HuH-7 (cell line): Measurements from ENCODE around the gene MAML3.

Experiments used
- DNase-seq: peaks from one replicate; pipeline ENCODE4 v3.0.0; 2011; ENCODE audit warnings: low spot score

Gene MAML3

GRCh38 chr4:140153718-140154571, at the start of gene MAML3:
TSS of gene MAML3 (minus strand) at chr4:140154184. CDS start at chr4:140153327, 857 bp downstream.
- peak; percentile 77 for DNase-seq

GRCh38 chr4:140198942-140199341, 45.0 kb upstream of the MAML3 start:
- no peak for DNase-seq

DNA sequence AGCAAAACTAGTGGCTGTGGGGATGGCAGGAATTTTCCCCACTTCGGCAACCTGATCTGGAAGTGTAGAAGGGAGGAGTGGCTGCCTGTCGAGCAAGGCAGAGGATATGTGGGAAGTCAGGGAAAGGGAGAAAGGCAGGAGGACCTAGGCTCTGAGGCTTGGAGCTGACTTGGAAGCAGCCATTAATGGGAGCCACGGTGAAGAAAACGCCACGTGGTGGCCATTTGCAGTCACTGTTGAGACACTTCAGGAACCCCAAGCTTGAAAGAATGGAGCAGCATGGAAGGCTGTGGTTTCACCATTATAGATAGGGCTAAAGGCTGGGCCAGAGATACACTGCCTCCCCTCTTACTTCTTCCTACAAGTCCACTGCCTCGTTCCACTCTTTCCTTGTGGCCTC, 41.8 kb upstream of the MAML3 start:
- no peak for DNase-seq

DNA sequence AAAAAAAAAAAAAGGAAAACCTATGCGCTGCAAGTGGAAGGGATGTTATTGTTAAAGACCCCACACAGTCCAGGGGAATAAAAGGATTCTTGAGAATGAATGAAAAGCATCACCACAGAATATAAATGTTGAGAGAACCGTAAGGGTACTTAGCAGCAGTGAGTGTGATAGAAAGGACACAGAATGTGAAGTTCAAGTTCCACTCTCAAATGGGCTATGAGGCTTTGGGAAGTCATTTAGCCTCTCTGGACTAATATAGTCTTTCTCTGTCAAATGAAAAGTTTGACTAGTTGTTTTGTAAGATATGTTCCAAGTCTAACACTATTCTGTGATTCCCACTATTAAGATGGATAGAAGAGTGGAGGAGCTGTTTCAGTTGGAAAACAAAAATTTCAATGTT, 35.8 kb upstream of the MAML3 start:
- no peak for DNase-seq

DNA sequence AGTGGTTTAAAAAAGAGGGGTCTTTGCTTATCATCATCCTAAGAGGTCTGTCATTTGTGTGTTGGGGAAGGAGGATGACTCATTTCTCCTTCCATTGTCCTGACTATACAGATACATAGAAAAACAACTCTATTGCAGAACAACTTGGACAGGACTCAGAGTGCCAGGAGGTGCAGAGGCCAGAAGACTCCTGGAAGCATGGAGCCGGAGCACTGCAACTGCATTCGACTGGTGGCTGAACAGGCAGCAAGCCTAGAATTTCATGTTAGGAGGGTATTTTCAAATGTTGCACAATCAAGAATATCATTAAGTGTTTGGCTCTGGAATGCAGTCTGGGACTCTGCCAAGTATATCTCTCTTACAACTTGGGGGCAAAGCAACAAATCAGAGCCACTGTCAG, 35.0 kb upstream of the MAML3 start:
- no peak for DNase-seq

GRCh38 chr4:140187316-140187695, 33.3 kb upstream of the MAML3 start:
- DNase-seq: no peak

- DNase-seq: no peak
These were observed 32.8 kb upstream of the MAML3 start for GRCh38 chr4:140186651-140187315.

GRCh38 chr4:140186082-140186438, 32.1 kb upstream of the MAML3 start:
- no peak for DNase-seq

- no peak for DNase-seq
These were observed 31.6 kb upstream of the MAML3 start for GRCh38 chr4:140185412-140186081.

- DNase-seq: no peak
These were observed 29.3 kb upstream of the MAML3 start for GRCh38 chr4:140183270-140183669.

DNA sequence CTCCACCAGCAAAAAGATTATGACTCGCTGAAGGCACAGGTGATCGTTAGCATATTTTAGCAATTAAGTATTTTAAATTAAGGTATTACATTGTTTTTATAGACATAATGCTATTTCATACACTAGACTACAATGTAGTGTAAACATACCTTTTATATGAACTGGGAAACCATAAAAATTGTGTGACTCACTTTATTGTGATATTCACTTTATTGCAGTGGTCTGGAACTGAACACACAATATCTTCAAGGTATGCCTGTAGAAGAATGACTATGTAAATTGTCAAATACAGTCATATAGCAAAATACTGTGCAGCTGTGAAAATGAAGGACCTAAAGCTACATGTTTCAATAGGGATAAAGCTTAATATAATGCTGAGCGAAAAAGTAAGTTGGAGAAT, 26.6 kb upstream of the MAML3 start:
- no peak for DNase-seq

DNA sequence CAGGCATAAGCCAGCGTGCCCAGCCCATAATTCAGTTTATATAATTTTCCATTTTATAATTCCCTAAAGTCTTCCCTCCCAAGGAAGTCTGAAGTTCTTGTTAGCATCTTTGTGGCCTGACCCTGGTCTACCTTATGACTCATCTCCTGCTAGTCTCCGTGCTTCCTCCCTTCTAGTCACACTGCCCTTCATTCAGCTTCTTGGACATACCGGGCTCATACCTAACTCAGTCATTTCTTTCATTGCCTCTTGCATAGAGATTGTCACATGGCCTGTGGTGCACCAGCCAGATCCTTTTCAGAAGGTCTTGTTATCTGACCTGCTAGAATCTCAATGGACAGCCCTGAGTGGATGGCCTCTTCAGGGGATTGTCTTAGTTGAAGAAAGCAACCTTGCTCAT, 22.8 kb upstream of the MAML3 start:
- no peak for DNase-seq

- DNase-seq: no peak
These were observed 20.6 kb upstream of the MAML3 start for GRCh38 chr4:140174543-140174942.

DNA sequence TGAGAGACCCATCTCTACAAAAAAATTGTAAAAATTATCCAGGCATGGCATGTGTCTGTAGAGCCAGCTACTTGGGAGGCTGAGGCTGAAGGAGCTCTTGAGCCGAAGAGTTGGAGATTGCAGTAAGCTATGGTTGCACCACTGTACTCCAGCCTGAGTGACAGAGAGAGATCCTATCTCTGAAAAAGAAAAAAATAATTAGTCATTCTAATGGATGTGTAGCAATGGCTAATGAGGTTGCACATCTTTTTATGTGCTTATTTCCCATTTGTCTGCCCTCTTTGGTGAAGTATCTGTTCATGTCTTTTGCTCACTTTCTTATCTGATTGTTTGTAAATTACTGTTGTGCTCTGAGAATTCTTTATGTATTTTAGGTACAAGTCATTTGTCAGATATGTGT, 19.0 kb upstream of the MAML3 start:
- DNase-seq: no peak

- no peak for DNase-seq
These were observed 16.3 kb upstream of the MAML3 start for GRCh38 chr4:140170299-140170698.

GRCh38 chr4:140168936-140169335, 15.0 kb upstream of the MAML3 start:
- DNase-seq: no peak

- DNase-seq: no peak
These were observed 14.5 kb upstream of the MAML3 start for GRCh38 chr4:140168474-140168873.

DNA sequence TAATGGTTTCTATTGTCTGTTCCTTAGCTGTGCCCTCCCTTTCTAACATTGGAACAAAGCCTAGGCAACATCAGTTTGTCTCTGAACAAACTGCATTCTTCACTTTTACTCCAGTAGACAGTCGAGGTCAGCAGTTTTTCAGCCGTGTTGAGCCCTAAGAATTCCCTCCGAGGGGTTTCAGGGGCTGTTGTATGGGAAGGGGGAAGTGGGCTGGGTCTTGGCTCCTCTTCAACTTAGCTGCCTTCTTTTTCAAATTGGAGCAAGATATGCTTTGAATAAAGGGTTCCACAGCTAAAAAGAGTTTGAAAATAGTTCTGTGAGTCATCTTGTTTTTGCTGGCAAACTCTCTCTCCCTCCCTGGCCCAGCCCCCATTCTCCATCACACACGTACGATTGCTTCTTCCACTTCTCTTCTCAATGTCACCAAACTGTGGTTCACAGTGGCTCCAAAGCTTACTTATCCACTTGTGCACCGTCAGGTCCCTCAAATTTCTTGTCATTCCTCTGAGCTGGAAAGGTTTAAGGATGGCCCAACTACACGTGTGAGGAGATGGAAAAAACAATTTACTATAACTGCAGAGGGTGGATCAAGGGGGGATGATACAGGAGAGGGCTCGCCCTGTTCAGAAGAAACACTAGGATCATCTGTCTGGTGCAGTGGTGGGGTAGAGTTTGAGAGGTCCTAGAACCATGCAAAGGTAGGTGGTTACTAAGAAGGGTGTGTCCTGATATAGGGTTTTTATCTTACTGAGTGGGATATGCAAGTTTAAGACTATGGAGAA, 9.2 kb upstream of the MAML3 start:
- no peak for DNase-seq

- no peak for DNase-seq
These were observed 8.6 kb upstream of the MAML3 start for GRCh38 chr4:140162596-140162995.

DNA sequence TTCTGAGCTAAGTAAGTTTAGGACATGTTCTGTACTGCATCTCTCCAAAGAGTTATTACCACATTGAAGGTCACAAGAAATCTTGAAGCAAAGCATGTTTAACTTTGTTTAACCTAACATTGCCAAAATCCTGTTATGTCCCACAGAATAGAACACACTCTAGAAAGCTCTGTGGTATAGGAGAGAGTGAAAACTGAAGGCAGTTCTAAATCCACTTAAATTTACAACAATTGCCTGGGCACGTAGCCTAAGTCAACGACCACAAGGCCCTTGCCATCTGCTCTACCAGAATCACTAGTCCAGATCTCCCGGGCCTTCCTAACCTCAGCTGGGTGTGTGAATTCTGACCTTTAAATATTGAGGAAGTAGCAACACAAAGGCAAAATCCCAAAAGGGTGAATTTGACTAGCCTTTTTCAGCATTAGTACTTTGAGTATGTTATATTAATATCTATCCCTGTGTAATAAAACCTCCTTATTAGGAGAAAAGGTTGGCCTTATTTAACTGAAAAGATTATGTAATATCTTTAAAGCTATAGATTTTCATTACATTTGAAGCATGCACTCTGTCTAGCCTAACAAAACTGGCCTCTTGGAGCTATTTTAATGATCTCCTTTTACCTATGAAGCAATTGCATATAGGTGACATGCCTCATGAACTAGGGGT, 4.5 kb upstream of the MAML3 start:
- DNase-seq: no peak

GRCh38 chr4:140157341-140157740, 3.4 kb upstream of the MAML3 start:
- DNase-seq: no peak
